Tibial artery (tissue), 4 donors: ENCODE data around the gene OR10AG1.

Experiments
- DNase-seq, 2 donors: peaks; one replicate each; pipeline ENCODE4 v3.0.0-alpha.2; 2019
- H3K27ac ChIP-seq, 2 donors: fragments of 200-600 bp; sonication (generic) in 1 of 2; 1 replicate in 1 of 2; 2 replicates in 1 of 2; pipeline ENCODE4 v1.5.1; 2018 to 2019; ENCODE audit warnings: mild to moderate bottlenecking in 1 of 2
- H3K27me3 ChIP-seq, 2 donors: fragments of 200-600 bp; sonication (generic) in 1 of 2; one replicate each; pipeline versions ENCODE4 v1.5.1 to v1.6.0; 2016 to 2019
- H3K36me3 ChIP-seq, 3 donors: fragments of 200-600 bp; sonication (generic) in 2 of 3; one replicate each; pipeline ENCODE4 v1.5.1; 2016 to 2019; ENCODE audit warnings: mild to moderate bottlenecking in 2 of 3
- H3K4me1 ChIP-seq, 4 donors: fragments of 200-600 bp; sonication (generic) in 2 of 4; 1 replicate in 3 of 4; 2 replicates in 1 of 4; pipeline ENCODE4 v1.5.1; 2016 to 2019
- H3K4me3 ChIP-seq, 2 donors: fragments of 200-600 bp; sonication (generic) in 1 of 2; 1 replicate in 1 of 2; 2 replicates in 1 of 2; pipeline ENCODE4 v1.5.1; 2018 to 2019; ENCODE audit warnings: mild to moderate bottlenecking in 2 of 2
- H3K9me3 ChIP-seq, 3 donors: fragments of 200-600 bp; sonication (generic) in 1 of 3; one replicate each; pipeline ENCODE4 v1.5.1; 2016 to 2019
- intact Hi-C: fragments of 100-400 bp; cut with DNase I; formaldehyde crosslinking; loops from one replicate; pipeline ENCODE4 v1.15.0; 2023; ENCODE audit warnings: low total_unique reads
- TF ChIP-seq, protein P1 (sequence below), 2 experiments: fragments of 200-600 bp in 1 of 2; fragments of 450-650 bp in 1 of 2; IDR thresholded peaks; one replicate each; pipeline ENCODE4 v1.5.1; 2017 to 2019; ENCODE audit warnings: antibody characterized with exemption in 2 of 2, mild to moderate bottlenecking in 1 of 2, moderate library complexity in 1 of 2

Gene OR10AG1

DNA sequence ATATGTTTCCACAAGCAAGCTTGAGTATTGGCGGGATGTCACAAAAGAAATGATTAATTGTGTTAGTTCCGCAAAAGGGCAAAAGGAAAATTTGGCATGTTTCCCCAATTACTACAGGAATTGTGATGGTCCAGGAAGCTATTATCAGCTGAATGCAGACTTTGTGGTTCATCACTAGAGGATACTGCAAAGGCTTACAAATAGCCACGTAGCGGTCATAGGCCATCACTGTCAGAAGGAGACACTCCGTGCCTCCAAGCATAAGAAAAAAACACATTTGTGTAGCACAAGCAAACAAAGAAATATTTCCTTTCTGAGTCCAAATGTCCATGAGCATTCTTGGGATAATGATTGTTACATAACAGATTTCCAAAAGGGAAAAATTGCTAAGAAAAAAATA, 1.8 kb downstream of the OR10AG1 start:
- no peaks in the 10 kb centered on the region for H3K4me1 ChIP-seq
- H3K4me3 ChIP-seq: no peak overlapping the region
- no peak for DNase-seq
- H3K9me3 ChIP-seq: no peaks in the 10 kb centered on the region
- TF ChIP-seq, protein P1, sequence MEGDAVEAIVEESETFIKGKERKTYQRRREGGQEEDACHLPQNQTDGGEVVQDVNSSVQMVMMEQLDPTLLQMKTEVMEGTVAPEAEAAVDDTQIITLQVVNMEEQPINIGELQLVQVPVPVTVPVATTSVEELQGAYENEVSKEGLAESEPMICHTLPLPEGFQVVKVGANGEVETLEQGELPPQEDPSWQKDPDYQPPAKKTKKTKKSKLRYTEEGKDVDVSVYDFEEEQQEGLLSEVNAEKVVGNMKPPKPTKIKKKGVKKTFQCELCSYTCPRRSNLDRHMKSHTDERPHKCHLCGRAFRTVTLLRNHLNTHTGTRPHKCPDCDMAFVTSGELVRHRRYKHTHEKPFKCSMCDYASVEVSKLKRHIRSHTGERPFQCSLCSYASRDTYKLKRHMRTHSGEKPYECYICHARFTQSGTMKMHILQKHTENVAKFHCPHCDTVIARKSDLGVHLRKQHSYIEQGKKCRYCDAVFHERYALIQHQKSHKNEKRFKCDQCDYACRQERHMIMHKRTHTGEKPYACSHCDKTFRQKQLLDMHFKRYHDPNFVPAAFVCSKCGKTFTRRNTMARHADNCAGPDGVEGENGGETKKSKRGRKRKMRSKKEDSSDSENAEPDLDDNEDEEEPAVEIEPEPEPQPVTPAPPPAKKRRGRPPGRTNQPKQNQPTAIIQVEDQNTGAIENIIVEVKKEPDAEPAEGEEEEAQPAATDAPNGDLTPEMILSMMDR (IDR thresholded peaks at IDR 0.05): no peak
- H3K36me3 ChIP-seq: no peaks in the 10 kb centered on the region
- no peaks in the 10 kb centered on the region for H3K27me3 ChIP-seq
- no peak overlapping the region for H3K27ac ChIP-seq
- intact Hi-C loops: no loop called here

- TF ChIP-seq, protein P1 (IDR thresholded peaks at IDR 0.05): no peak
- intact Hi-C loops: no loop called here
- H3K27ac ChIP-seq: no peak overlapping the region
- no peaks in the 10 kb centered on the region for H3K9me3 ChIP-seq
- no peaks in the 10 kb centered on the region for H3K4me1 ChIP-seq
- no peaks in the 10 kb centered on the region for H3K27me3 ChIP-seq
- H3K36me3 ChIP-seq: no peaks in the 10 kb centered on the region
- H3K4me3 ChIP-seq: no peak overlapping the region
- DNase-seq: no peak
Measured at GRCh38 chr11:55966391-55966790, 3.4 kb downstream of the OR10AG1 start.

- H3K27ac ChIP-seq: no peak overlapping the region
- TF ChIP-seq, protein P1 (IDR thresholded peaks at IDR 0.05): no peak
- H3K9me3 ChIP-seq: no peaks in the 10 kb centered on the region
- no peak overlapping the region for H3K4me3 ChIP-seq
- intact Hi-C loops: no loop called here
- no peak for DNase-seq
- no peaks in the 10 kb centered on the region for H3K36me3 ChIP-seq
- no peaks in the 10 kb centered on the region for H3K4me1 ChIP-seq
- H3K27me3 ChIP-seq: no peaks in the 10 kb centered on the region
Measured at GRCh38 chr11:55956521-55956920, 13.2 kb downstream of the OR10AG1 start.

GRCh38 chr11:55949330-55949729, 20.4 kb downstream of the OR10AG1 start:
- TF ChIP-seq, protein P1 (IDR thresholded peaks at IDR 0.05): no peak
- intact Hi-C loops: no loop called here

GRCh38 chr11:55942785-55943392, 26.9 kb downstream of the OR10AG1 start:
- Histone ChIP-seq H3K27me3 (no peaks in the 10 kb centered on the region), H3K9me3 (no peaks in the 10 kb centered on the region), H3K36me3 (no peaks in the 10 kb centered on the region), H3K27ac (no peak overlapping the region), H3K4me1 (no peaks in the 10 kb centered on the region), H3K4me3 (no peak overlapping the region)
- intact Hi-C loops: no loop called here
- no peak for DNase-seq
- TF ChIP-seq, protein P1 (IDR thresholded peaks at IDR 0.05): no peak

More at GRCh38 chr11:55949330-55949729, 20.4 kb downstream of the OR10AG1 start:
- no peak for DNase-seq
- H3K27me3 ChIP-seq: no peaks in the 10 kb centered on the region
- no peaks in the 10 kb centered on the region for H3K9me3 ChIP-seq
- no peak overlapping the region for H3K4me3 ChIP-seq
- no peaks in the 10 kb centered on the region for H3K36me3 ChIP-seq
- no peak overlapping the region for H3K27ac ChIP-seq
- no peaks in the 10 kb centered on the region for H3K4me1 ChIP-seq

- DNase-seq: no peak
- Histone ChIP-seq H3K27me3 (no peaks in the 10 kb centered on the region), H3K4me3 (no peak within 1 kb of the TSS), H3K4me1 (no peaks in the 10 kb centered on the region), H3K27ac (no peak within 1 kb of the TSS), H3K36me3 (no peaks in the 10 kb centered on the region), H3K9me3 (no peaks in the 10 kb centered on the region)
- intact Hi-C loops: no loop called here
- TF ChIP-seq, protein P1 (IDR thresholded peaks at IDR 0.05): no peak
Measured at GRCh38 chr11:55936300-55936699, 33.4 kb downstream of the OR10AG1 start, which contains the start of gene OR5I1. TSS of gene OR5I1 (minus strand) at chr11:55936400. CDS start at chr11:55936400, 0 bp downstream.
